Measurements from ENCODE around the gene LAMC3.

Gene LAMC3

GRCh38 chr9:131008909-131009618 is at the start of gene LAMC3:
TSS of gene LAMC3 (plus strand) at chr9:131009174. CDS start at chr9:131009215, 41 bp downstream.
- H3K27ac Mint-ChIP-seq, result no peak within 1 kb of the TSS
- H3K4me1 Mint-ChIP-seq (ENCODE audit: low read depth), result peaks cover 5% of the 10 kb centered on the region
- H3K4me3 Mint-ChIP-seq, result no peak within 1 kb of the TSS
- H3K27me3 Mint-ChIP-seq, result peaks cover 52% of the 10 kb centered on the region
- no peaks in the 10 kb centered on the region for H3K9me3 Mint-ChIP-seq
- no peak for DNase-seq
- H3K36me3 Mint-ChIP-seq (ENCODE audit: low read depth), result no peaks in the 10 kb centered on the region

DNA sequence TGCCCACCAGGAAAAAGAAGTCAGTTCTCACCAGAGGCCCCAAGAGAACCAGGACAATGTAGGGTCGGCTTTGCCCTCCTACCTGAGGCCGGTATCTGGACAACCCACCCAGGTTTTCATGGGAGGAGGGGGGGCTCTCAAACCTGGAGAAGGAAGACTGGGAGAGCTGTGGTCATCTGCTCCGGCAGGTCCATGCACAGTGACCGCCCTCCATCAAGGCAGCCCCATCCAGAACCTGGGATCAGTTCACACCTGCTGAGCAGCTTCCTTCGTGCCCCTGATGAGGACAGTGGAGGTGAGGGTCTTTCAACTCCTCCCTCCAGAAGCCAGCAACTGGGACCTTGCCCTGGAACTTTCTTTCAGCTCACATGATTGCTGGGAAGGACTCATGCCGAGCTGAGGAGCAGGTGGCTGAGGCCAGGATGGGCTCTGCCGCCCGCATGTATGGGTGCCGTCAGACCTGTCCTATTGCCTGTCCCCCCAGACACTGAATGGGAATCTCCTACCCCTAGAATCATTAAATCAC is 49.1 kb upstream of the LAMC3 start:
- Mint-ChIP-seq H3K36me3 (ENCODE audit: low read depth) (no peaks in the 10 kb centered on the region), H3K9me3 (peaks cover 3% of the 10 kb centered on the region), H3K4me3 (no peak overlapping the region), H3K27ac (no peak overlapping the region), H3K4me1 (ENCODE audit: low read depth) (no peaks in the 10 kb centered on the region), H3K27me3 (peaks cover 7% of the 10 kb centered on the region)
- no peak for DNase-seq

DNA sequence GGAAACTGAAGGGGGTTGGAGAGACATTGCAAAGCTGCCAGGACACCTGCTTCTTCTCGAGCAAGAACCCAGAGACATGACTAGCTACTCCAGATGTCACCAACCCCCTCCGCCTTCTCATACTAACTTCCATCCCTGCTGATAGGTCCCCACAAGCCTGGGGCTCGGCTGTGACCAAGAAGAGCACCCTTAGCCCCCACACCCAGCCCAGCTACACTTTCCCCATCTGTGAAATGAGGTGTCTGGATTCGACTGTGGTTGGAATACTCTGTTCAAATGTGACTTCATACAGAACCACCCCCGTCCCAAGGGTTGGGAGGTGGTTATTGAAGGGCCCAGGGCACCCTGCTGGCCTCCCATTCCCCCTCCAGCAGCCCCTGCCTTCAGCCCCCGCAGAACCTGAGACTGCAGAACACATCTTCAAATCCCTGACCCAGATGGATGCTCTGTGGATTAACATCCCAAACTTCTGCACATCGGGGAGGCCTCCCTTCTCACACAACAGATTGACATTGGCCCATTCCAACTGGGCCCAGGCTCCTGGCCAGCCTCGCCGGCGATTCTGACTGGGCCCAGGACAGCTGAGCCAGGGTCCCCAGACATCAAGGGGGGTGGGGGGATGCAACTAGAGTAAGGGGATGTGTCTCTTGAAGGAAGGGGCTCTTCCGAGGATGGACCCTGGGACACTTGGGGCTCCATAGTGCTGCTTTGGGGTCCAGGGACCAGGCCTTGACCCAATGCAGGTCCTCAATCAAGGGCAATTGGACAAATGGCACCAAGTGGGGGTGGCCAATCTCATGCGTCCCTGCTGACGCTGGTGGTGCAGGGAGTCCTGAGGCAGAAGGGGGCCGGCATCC is 48.2 kb upstream of the LAMC3 start:
- Mint-ChIP-seq H3K27ac (no peak overlapping the region), H3K9me3 (peaks cover 3% of the 10 kb centered on the region), H3K4me3 (no peak overlapping the region), H3K27me3 (peaks cover 7% of the 10 kb centered on the region), H3K36me3 (ENCODE audit: low read depth) (no peaks in the 10 kb centered on the region), H3K4me1 (ENCODE audit: low read depth) (no peaks in the 10 kb centered on the region)
- DNase-seq, result no peak

DNA sequence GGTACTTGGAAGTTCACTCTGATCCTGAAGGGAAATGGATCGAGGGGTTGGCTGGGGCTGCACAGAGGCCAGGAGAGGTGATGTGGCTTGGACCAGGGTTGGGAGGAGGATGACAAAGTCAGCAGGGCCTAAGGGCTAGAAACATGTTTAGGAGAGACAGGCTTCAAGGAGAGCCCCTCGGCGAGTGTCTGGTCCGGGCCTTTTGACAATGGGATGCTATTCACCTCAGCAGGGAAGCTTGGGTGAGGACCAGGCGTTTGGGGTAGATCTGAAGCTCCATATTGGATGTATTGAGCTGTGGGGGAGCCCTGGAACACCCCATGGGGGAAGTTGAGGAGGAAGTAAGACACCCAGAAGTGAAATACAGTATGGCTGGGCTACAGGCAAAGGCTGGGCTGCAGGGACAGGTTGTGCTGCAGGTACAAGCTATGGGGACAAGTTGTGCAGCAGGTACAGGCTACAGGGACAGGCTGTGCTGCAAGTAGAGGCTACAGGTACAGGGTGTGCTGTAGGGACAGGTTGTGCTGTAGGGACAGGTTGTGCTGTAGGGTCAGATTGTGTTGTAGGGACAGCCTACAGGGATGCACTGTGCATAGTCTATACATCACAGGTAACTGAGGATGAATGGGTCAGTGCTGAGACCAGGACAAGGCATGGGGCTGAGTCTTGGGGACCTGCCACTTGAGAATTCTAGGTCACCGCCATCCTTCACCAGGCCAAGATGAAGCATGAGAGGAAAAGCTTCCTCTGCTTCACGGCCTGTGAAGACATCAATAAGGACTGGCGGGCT is 47.3 kb upstream of the LAMC3 start:
- Mint-ChIP-seq H3K27me3 (no peaks in the 10 kb centered on the region), H3K4me3 (no peak overlapping the region), H3K27ac (no peak overlapping the region), H3K36me3 (ENCODE audit: low read depth) (no peaks in the 10 kb centered on the region), H3K4me1 (ENCODE audit: low read depth) (no peaks in the 10 kb centered on the region), H3K9me3 (peaks cover 3% of the 10 kb centered on the region)
- DNase-seq, result no peak

DNA sequence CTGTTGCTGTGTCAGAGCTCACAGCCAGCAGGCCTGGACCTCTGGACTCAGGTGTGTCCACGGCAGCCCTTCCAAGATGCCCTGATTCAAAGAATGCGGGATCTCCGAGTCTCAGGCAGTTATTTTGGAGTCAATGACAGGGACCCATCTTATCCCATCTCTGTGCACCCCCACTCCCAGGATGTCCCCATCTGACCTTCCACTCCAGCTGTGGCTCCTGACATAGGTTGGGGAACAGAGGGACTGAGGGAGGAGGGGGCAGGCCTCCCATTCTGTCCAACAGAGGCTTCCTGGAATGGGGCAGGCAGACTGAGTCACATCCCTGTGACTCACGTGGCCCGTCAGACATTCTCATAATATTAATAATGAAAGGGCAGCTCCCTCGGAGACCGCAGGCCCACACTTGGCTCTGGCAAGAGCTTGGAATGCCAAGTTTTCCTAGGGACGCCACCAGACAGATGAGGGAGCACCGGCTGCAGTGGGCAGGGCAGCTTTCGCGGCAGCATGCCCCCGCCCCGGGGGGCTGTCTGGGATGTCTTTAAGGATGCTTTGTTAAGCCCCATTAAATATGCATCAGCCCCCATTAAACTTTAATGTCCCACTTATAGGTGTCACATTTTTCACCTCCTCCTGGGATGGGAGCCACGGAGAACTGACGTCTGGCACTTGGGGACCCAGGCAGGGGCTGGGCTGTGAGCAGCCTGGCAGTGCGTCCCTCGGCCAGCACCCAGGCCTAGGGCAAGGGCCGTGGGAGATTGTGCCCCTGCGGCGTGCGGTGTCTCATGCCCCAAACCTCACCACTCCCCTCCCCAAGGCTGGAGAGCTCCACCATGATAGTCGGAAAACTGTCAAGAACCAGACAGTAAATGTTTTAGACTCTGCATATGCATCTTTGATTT is 46.3 kb upstream of the LAMC3 start:
- peaks cover 3% of the 10 kb centered on the region for H3K9me3 Mint-ChIP-seq
- no peaks in the 10 kb centered on the region for H3K27me3 Mint-ChIP-seq
- H3K36me3 Mint-ChIP-seq (ENCODE audit: low read depth), result no peaks in the 10 kb centered on the region
- no peaks in the 10 kb centered on the region for H3K4me1 Mint-ChIP-seq (ENCODE audit: low read depth)
- DNase-seq, result no peak
- no peak overlapping the region for H3K27ac Mint-ChIP-seq
- H3K4me3 Mint-ChIP-seq, result no peak overlapping the region

- H3K9me3 Mint-ChIP-seq, result peaks cover 3% of the 10 kb centered on the region
- no peaks in the 10 kb centered on the region for H3K4me1 Mint-ChIP-seq (ENCODE audit: low read depth)
- no peak overlapping the region for H3K4me3 Mint-ChIP-seq
- DNase-seq, result no peak
- no peaks in the 10 kb centered on the region for H3K36me3 Mint-ChIP-seq (ENCODE audit: low read depth)
- no peaks in the 10 kb centered on the region for H3K27me3 Mint-ChIP-seq
- no peak overlapping the region for H3K27ac Mint-ChIP-seq
Measured at GRCh38 chr9:130963337-130963908, 45.6 kb upstream of the LAMC3 start.

DNA sequence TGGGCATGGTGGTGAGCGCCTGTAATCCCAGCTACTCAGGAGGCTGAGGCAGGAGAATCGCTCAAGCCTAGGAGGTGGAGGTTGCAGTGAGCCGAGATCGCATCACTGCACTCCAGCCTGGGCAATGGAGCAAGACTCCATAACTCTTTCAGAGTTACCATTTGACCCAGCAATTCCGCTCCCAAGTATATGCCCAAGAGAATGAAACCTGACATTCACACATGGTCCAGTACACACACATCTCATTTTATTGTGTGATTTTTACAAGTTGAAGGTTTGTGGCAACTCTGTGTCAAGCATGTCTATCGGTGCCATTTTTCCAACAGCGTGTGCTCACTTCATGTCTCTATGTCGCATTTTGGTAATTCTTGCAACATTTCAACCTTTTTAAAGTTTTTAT is 45.1 kb upstream of the LAMC3 start:
- H3K27me3 Mint-ChIP-seq, result no peaks in the 10 kb centered on the region
- H3K4me3 Mint-ChIP-seq, result no peak overlapping the region
- H3K27ac Mint-ChIP-seq, result no peak overlapping the region
- no peaks in the 10 kb centered on the region for H3K4me1 Mint-ChIP-seq (ENCODE audit: low read depth)
- H3K36me3 Mint-ChIP-seq (ENCODE audit: low read depth), result no peaks in the 10 kb centered on the region
- no peak for DNase-seq
- H3K9me3 Mint-ChIP-seq, result peaks cover under 1% of the 10 kb centered on the region

DNA sequence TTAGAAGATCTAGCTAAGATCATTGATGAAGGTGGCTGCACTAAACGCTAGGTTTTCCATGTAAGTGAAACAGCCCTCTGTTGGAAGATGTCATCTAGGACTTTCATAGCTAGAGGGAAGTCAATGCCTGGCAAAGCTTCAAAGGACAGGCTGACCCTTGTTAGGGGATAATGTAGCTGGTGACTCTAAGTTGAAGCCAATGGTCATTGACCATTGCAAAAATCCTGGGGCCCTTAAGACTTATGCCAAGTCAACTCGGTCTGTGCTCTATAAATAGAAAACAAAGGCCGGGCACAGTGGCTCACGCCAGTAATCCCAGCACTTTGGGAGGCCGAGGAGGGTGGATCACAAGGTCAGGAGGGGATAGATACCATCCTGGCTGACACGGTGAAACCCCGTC is 43.3 kb upstream of the LAMC3 start:
- no peak for DNase-seq
- H3K4me1 Mint-ChIP-seq (ENCODE audit: low read depth), result no peaks in the 10 kb centered on the region
- no peaks in the 10 kb centered on the region for H3K36me3 Mint-ChIP-seq (ENCODE audit: low read depth)
- no peaks in the 10 kb centered on the region for H3K9me3 Mint-ChIP-seq
- no peak overlapping the region for H3K27ac Mint-ChIP-seq
- no peak overlapping the region for H3K4me3 Mint-ChIP-seq
- no peaks in the 10 kb centered on the region for H3K27me3 Mint-ChIP-seq

- Mint-ChIP-seq H3K36me3 (ENCODE audit: low read depth) (no peaks in the 10 kb centered on the region), H3K27ac (no peak overlapping the region), H3K9me3 (no peaks in the 10 kb centered on the region), H3K27me3 (peaks cover 22% of the 10 kb centered on the region), H3K4me3 (no peak overlapping the region), H3K4me1 (ENCODE audit: low read depth) (no peaks in the 10 kb centered on the region)
- no peak for DNase-seq
Measured at GRCh38 chr9:130970052-130970451, 38.9 kb upstream of the LAMC3 start.

- H3K27ac Mint-ChIP-seq, result no peak overlapping the region
- H3K4me3 Mint-ChIP-seq, result no peak overlapping the region
- no peaks in the 10 kb centered on the region for H3K36me3 Mint-ChIP-seq (ENCODE audit: low read depth)
- no peak for DNase-seq
- H3K27me3 Mint-ChIP-seq, result peaks cover 22% of the 10 kb centered on the region
- no peaks in the 10 kb centered on the region for H3K9me3 Mint-ChIP-seq
- no peaks in the 10 kb centered on the region for H3K4me1 Mint-ChIP-seq (ENCODE audit: low read depth)
Measured at GRCh38 chr9:130970855-130971254, 38.1 kb upstream of the LAMC3 start.

GRCh38 chr9:130971294-130971849 is 37.6 kb upstream of the LAMC3 start:
- Mint-ChIP-seq H3K9me3 (no peaks in the 10 kb centered on the region), H3K27me3 (peaks cover 22% of the 10 kb centered on the region)

GRCh38 chr9:130972277-130972956 is 36.6 kb upstream of the LAMC3 start:
- no peak overlapping the region for H3K27ac Mint-ChIP-seq
- H3K4me3 Mint-ChIP-seq, result no peak overlapping the region
- H3K9me3 Mint-ChIP-seq, result no peaks in the 10 kb centered on the region
- peaks cover 22% of the 10 kb centered on the region for H3K27me3 Mint-ChIP-seq
- DNase-seq, result no peak
- no peaks in the 10 kb centered on the region for H3K4me1 Mint-ChIP-seq (ENCODE audit: low read depth)
- H3K36me3 Mint-ChIP-seq (ENCODE audit: low read depth), result no peaks in the 10 kb centered on the region

More at GRCh38 chr9:130971294-130971849, 37.6 kb upstream of the LAMC3 start:
- Mint-ChIP-seq H3K4me1 (ENCODE audit: low read depth) (no peaks in the 10 kb centered on the region), H3K27ac (no peak overlapping the region), H3K36me3 (ENCODE audit: low read depth) (no peaks in the 10 kb centered on the region), H3K4me3 (no peak overlapping the region)
- DNase-seq, result no peak
